Globus pallidus (tissue), 1 donor: Measurements from ENCODE around the gene TAF11L11.
"Not testable (repeated sequence)": the region's sequence is repeated elsewhere in the genome, so short reads cannot be mapped to it uniquely, and the experiment has no call there.

Experiments
- DNase-seq: peaks from one replicate; pipeline ENCODE4 v3.0.0-alpha.2; 2015; ENCODE audit warnings: low spot score

Gene TAF11L11

GRCh38 chr5:17603880-17604279, at the start of gene TAF11L11:
TSS of gene TAF11L11 (plus strand) at chr5:17604183.
- not testable (repeated sequence) for DNase-seq

DNA sequence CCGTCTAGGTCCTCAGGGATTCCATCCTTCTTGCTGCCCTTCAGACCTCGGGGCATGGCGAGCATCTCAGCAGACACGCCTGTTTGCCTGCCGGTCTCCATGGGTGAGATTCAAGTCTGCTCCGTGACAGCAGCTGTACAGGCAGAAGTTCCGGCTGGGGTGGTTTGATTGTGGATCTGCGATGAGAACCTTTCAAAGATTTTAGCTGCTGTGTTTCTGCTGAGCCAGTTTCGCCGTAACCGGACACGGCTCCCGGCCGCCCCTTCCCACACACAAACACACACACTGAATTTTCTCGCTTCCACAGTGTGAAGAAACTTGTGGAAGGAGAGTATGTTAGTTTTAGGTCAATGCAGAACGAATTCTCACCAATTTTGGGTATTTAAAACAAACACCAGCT, 18.3 kb upstream of the TAF11L11 start, which contains the start of gene TAF11L7:
Gene TAF11L7, minus strand, starts transcription at position 101 of the 400 bp plus-strand sequence.
- not testable (repeated sequence) for DNase-seq

- not testable (repeated sequence) for DNase-seq
Measured at GRCh38 chr5:17590860-17591259, 13.1 kb upstream of the TAF11L11 start, which contains the start of gene TAF11L8. TSS of gene TAF11L8 (minus strand) at chr5:17590960.

DNA sequence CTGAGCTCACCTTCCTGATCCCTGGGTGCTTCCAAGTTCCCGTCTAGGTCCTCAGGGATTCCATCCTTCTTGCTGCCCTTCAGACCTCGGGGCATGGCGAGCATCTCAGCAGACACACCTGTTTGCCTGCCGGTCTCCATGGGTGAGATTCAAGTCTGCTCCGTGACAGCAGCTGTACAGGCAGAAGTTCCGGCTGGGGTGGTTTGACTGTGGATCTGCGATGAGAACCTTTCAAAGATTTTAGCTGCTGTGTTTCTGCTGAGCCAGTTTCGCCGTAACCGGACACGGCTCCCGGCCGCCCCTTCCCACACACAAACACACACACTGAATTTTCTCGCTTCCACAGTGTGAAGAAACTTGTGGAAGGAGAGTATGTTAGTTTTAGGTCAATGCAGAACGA, 9.7 kb upstream of the TAF11L11 start, which contains the start of gene TAF11L9:
Gene TAF11L9, minus strand, starts transcription at position 140 of the 400 bp plus-strand sequence.
- not testable (repeated sequence) for DNase-seq

DNA sequence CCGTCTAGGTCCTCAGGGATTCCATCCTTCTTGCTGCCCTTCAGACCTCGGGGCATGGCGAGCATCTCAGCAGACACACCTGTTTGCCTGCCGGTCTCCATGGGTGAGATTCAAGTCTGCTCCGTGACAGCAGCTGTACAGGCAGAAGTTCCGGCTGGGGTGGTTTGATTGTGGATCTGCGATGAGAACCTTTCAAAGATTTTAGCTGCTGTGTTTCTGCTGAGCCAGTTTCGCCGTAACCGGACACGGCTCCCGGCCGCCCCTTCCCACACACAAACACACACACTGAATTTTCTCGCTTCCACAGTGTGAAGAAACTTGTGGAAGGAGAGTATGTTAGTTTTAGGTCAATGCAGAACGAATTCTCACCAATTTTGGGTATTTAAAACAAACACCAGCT, 6.3 kb upstream of the TAF11L11 start, which contains the start of gene TAF11L10:
Gene TAF11L10, minus strand, starts transcription at position 101 of the 400 bp plus-strand sequence.
- not testable (repeated sequence) for DNase-seq

GRCh38 chr5:17604951-17605350, 968 bp downstream of the TAF11L11 start:
- no peak for DNase-seq

DNA sequence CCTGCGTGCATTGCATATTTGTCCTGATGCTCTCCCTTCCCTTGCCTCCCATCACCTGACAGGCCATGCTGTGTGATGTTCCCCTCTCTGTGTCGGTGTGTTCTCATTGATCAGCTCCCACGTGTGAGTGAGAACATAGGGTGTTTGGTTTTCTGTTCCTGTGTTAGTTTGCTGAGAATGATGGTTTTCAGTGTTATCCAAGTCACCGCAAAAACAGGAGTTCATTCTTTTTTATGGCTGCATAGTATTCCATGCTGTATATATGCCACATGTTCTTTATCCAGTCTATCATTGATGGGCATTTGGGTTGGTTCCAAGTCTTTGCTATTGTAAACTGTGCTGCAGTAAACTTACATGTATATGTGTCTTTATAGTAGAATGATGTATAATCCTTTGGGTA, 3.5 kb downstream of the TAF11L11 start:
- not testable (repeated sequence) for DNase-seq

- not testable (repeated sequence) for DNase-seq
Measured at GRCh38 chr5:17610092-17610491, 6.1 kb downstream of the TAF11L11 start, which contains the start of gene TAF11L12. TSS of gene TAF11L12 (plus strand) at chr5:17610392.

GRCh38 chr5:17614872-17615605, 11.1 kb downstream of the TAF11L11 start:
- no peak for DNase-seq

GRCh38 chr5:17619354-17619753, 15.4 kb downstream of the TAF11L11 start:
- no peak for DNase-seq

GRCh38 chr5:17620627-17621026, 16.6 kb downstream of the TAF11L11 start:
- DNase-seq, result no peak

GRCh38 chr5:17625686-17626085, 21.7 kb downstream of the TAF11L11 start:
- no peak for DNase-seq

DNA sequence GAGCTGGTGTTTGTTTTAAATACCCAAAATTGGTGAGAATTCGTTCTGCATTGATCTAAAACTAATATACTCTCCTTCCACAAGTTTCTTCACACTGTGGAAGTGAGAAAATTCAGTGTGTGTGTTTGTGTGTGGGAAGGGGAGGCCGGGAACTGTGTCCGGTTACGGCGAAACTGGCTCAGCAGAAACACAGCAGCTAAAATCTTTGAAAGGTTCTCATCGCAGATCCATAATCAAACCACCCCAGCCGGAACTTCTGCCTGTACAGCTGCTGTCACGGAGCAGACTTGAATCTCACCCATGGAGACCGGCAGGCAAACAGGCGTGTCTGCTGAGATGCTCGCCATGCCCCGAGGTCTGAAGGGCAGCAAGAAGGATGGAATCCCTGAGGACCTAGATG, 27.8 kb downstream of the TAF11L11 start, which contains the start of gene TAF11L13:
Gene TAF11L13, plus strand, starts transcription at position 301 of the 400 bp plus-strand sequence.
- not testable (repeated sequence) for DNase-seq

GRCh38 chr5:17634160-17634559, 30.2 kb downstream of the TAF11L11 start, which contains the start of gene TAF11L14:
TSS of gene TAF11L14 (plus strand) at chr5:17634460.
- DNase-seq, result no peak

- DNase-seq, result not testable (repeated sequence)
Measured at GRCh38 chr5:17649232-17649631, 45.2 kb downstream of the TAF11L11 start.

- not testable (repeated sequence) for DNase-seq
Measured at GRCh38 chr5:17655201-17655759, 51.3 kb downstream of the TAF11L11 start.
